Stimulated activated CD8-positive, alpha-beta memory T cell treated with anti-CD3 and anti-CD28 coated beads, Interleukin-15, amount 100 ng/mL, for 4 hours (primary cell): ENCODE results near the gene SLC5A8.
"Not testable (repeated sequence)": the region's sequence is repeated elsewhere in the genome, so short reads cannot be mapped to it uniquely, and the experiment has no call there.

Source experiments
- DNase-seq, 2 donors: peaks; one replicate each; pipeline ENCODE4 v3.0.0-alpha.2; 2020; ENCODE audit warnings: low read depth in 2 of 2

SLC5A8 gene

DNA sequence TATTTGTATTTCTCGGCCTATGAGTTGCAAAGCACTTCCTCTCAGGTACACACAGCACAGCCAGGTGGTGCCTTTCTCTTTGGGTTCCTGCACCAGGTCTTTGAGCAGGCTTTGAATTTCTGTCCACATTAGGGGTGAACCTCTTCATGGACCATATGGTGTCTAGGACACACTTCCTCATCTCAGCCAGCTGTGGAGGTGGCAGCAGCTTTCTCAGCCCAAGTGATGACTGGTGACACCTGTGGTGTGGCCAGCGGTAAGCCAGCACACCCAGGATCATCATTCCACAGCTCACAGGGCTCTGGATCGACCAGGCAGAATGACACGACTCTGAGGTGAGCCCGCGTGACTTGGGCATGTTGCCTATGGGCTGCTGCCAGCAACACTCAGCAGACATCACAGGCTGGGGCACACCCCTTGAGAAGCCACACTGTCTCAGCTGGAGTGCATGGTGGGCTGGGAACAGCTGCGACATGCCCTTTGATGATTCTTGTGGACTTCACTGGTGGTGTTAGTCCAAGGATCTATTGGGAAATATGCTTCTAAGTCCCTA lies 36.8 kb downstream of the SLC5A8 start:
- no peak for DNase-seq

DNA sequence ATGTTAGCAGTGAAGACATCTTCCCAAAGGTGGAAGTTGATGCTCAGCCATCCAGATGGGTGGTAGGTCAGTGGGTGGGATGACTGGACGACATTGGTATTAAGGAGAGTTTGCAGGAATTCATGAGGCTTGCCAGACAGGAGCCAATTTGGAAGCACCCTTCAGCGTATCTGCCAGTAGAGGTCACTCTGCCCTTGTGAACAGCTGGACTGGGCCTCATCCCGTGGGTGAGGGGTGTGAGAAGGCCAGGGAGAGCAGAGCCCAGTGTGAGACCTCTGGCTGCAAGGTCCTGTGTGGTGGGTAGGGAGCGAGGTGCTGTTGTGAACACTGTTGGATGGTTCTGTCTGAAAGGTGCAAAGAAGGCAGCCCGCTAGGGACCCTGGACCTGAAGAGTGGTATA lies 37.7 kb downstream of the SLC5A8 start:
- no peak for DNase-seq

DNA sequence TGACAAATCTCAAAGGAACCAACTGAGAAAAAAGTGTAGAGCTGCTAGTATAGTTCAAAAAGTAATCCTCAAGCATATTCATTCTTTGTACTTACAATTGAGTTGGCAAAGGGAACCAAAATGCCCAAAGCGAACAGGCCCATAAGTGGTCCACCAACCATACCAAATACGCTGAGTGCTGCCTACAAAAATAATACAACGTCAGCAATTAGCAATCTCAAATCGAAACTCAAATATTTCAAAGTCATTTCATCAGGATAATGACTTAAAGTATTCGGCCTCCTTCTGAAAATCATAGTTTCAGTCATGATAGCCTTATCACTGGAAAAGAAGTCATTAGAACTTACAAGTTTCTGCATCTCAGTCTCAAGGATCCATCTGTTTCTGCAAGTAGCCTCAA lies 42.0 kb downstream of the SLC5A8 start:
- DNase-seq = no peak

DNA sequence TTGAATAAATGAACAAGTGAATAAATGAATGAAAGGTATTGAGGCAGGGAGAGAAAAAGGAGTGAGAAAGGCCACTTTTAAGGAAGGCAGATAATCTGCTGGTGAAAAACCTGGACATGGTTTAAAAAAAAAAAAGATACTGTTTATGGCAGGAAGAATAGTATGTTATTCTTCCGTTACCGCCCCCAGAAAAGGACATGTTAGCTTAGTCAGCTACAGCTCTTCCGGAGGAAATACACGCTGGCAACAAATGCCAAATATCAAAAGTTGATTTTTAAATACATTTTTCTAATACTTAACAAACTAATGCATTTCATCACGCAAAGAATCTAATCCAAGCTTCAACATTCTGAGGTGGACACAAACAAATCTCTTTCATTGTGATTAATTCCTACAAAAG lies 43.2 kb downstream of the SLC5A8 start:
- no peak for DNase-seq

DNA sequence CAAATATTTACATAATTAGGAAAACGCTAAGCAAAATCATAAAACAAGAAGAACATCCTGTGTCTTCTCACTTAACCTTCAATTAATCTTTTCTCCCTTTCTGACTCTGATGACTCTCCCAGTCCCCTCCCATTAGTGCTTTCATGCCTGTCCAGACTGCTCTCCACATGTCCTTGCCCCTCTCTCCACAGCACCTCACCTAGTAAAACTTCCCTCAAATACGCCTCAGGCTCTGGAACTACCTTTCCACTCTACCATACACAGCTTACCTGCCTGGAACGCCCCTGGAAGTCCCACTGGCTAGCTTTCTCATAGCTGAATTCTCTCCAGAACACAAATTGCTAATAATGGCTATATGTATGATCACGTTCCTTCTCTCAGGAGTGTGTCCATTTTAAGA lies 44.7 kb downstream of the SLC5A8 start:
- DNase-seq = no peak

DNA sequence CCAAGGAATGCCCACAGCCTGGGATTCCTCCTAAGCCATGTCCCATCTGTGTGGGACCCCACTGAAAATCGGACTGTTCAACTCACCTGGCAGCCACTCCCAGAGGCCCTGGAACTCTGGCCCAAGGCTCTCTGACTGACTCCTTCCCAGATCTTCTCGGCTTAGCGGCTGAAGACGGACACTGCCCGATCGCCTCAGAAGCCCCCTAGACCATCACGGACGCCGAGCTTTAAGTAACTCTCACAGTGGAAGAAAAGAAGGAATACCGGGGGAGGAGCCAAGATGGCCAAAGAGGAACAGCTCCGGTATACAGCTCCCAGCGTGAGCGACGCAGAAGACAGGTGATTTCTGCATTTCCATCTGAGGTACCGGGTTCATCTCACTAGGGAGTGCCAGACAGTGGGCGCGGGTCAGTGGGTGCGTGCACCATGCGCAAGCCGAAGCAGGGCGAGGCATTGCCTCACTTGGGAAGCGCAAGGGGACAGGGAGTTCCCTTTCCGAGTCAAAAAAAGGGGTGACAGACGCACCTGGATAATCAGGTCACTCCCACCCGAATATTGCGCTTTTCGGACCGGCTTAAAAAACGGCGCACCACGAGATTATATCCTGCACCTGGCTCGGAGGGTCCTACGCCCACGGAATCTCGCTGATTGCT lies 64.1 kb downstream of the SLC5A8 start:
- DNase-seq = not testable (repeated sequence)

DNA sequence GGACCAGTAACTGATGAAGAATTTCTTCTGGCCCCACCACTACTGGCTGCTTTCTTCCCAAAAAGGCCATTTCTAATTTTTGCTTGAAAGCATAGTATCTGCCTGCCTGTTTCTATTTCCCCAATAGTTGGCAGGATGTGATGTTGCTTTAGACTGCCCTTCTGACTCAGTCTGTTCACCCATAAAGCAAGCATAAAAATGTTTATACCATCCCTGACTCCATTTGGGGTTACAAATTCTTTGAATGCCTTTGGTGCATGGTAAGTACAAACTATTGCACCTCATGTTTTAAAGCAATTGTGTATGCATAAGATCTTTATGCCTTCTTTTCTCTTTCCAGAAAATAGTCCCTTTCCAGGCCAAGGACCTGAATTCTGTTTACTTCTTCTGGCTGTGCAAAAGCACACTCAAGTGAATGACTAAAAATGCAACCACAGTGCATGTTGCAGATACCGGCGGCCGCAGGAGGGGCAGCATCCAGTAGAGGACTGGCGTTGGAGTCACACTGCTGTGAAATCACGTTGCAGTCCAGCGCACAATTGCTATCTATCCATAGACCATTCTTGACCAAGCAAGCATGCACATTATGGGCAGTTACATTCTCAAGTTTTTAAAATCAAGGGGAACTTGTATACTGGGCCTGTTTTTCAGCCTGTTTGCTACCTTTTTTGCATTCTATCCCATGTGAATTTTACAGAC lies 82.4 kb downstream of the SLC5A8 start:
- DNase-seq = no peak

DNA sequence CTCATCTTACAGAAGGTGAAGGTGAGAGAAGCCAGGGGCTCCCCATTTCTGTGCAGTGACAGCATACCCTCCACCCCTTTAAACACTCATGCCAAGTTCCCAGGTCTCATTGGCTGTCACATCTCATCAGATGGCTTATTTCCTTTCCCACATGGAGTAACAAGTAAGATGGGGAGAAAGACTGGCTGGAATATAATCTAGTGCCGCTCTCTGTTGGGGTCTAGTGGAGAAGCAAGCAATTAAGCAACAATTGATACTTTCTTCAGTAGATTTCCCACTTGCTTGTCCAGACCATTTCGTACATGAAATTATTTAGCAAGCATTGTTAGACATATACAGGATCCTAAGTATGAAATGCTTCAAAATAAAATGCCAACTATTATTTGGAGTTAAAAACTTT lies 92.2 kb downstream of the SLC5A8 start:
- DNase-seq = no peak

DNA sequence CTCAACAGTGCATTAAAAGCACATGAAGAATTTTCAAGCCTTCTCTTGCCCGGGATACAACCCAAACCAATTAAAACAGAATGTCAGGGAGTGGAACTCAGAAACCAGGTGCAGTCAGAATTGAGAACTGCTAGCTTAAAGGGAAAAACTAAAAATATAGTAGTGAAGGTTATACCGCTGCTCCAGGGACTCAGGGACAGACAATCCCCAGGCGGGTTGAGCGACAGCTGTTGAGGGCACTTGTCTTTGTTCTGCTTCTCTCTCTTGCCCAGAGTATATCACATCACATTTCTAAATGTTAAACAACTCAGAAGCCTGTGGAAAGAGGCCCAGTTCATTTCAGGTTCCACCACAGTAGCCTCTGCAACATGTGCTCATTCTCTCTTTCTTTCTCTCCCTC lies 93.1 kb downstream of the SLC5A8 start:
- DNase-seq = no peak

DNA sequence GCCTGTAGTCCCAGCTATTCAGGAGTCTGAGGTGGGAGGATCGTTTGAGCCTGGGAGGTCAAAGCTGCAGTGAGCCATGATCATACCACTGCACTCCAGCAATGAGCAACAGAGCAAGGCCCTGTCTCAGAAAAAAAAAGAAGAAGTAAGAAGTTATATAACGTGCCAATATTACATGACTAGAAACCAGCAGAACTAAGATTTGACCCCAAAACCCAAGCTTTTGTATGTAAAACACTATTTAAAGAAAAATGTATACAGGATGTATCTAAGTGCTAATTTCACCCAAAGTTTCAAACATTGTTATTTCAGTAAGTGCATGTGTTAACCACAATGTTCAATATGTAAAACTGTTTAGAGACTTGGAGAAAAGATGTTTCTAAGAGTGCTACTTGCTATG lies 94.7 kb downstream of the SLC5A8 start:
- no peak for DNase-seq

DNA sequence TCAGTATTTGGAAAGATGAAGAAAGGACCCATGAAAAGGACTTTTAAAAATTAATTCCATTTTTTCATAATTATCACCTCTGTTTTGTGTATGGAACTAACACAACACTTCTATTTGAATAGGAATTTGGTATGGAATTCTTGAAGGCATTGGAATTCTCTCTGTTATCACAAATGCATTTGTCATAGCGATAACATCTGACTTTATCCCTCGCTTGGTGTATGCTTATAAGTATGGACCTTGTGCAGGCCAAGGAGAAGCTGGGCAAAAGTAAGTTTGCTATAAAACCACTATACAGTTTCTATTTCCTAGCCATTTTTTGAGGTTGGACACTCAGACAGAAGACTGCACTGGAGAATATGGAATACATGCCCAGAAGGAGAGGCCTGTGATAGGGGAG lies 98.6 kb downstream of the SLC5A8 start:
- DNase-seq = no peak

DNA sequence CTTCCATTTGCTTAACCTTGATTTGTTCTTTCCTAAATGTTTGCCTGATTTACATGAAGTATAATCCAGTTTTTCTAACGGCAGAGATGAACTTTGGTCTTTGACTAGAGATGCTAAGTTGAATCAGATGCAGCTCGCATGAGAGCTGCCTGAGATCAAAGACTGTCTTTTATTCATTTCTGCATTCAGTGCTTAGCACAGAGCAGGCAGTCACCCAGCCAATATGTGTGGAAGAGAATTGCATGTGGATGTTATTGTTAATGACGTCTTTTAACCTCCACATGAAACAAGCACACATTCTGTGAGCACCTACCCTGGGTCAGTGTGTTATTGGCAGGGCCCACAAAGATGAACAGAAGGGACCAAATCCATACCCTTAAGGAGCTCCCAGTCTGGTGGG lies 99.2 kb downstream of the SLC5A8 start:
- no peak for DNase-seq

DNA sequence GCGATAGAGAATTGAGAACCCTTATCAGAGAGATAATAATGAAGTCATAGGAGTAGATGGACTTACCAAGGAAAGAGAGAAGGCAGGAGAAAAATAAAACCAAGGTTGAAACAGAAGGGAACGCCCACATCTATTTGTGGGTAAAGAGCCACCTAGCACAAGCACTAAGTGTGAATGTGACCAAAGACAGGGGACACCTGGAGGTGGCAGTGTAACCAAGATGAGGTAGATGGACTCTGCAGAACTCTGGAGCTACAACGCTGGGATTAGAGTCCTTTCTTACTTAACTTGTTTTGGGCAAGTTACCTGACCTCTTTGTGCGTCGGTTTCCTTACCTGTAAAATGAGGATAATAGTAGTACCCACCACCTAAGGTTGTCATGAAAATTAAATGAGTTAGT lies 101.9 kb downstream of the SLC5A8 start:
- DNase-seq = no peak

DNA sequence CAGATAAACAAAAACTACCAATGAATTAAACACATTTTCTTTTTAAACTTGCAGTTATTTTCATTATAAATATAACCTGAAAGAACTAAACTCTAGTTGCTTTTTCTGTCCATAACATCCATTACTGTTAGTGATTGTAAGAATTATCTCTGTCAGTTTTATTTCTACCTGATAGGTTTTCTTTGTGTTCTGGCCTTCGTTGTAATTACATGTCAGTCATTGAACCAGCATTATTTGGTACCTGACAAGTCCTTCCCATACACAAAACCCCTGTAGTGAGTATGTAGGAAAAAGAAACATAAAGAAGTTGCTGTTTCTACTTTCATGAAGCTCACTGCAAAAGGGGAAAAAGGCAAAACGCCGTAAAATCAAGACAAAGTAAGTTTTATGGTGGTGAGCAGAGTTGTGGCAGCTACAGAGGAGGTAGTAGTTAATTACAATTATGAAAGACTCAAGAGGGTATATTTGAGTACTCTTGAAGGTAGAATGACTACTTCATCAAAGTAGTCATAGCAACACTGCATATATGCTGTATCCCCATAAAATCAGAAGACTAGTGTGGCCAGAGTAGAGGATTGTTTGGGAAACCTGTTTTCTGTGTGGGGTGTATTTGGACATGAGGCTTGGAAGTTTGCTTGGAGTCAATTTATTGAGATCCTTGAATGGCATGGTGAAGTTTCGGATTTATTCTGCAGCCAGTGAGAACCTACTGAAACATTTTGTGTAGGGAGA lies 102.8 kb downstream of the SLC5A8 start:
- DNase-seq = no peak
